ENCODE data around the gene DLX1. TPM values are rescaled to one million over a fixed set of nuclear protein-coding genes. Genes with fewer than 3 reads are reported as not detected.

Gene DLX1
- total RNA-seq, 2 experiments from 2014 or later: not detected

DNA sequence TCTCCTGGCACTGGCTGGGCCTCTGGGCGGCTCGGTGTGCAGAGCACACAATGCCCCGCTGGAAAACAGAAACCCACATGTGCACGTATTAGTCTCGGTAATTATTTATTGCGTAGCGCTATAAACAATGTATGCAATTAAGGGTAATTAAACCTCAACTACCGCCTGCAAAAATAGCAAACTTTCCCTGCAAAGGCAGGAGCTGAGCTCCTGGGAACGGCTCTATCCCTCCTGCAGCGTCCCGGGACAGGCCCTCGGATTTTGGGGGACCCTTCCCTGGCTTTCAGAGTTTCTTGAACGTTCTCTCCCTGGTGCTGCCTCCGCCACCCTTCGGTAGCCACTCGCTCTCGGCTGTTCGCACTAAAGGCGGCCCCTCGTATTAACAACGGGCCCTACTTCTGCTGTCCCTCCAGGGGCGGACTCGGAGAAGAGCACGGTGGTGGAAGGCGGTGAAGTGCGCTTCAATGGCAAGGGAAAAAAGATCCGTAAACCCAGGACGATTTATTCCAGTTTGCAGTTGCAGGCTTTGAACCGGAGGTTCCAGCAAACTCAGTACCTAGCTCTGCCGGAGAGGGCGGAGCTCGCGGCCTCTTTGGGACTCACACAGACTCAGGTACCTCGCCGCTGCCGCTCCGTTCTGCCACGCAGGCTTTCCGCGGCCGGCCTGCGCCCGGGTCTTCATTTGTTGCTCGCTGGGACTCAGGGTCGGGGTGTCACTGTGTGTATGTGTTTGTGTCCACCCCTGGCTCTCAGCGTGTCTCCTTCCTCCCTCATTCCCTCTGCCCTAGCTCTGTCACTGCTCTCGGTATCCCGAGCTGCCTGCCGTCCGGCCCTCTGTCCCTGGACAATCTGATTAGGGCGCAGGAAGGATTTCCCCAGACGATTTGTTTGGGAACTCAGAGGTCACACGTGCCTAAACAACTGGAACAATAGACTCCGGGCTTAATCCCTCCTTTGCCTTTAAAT, 1.2 kb downstream of the DLX1 start:
- DNase-seq: peak; percentile 69
- peak overlapping the region; percentile 56 for H3K4me3 Mint-ChIP-seq
- H3K27me3 Mint-ChIP-seq: peaks cover 96% of the 10 kb centered on the region
- ATAC-seq: no peak
- peaks cover 49% of the 10 kb centered on the region for H3K4me1 Mint-ChIP-seq
- H3K36me3 Mint-ChIP-seq: no peaks in the 10 kb centered on the region
- peak overlapping the region; percentile 48 for H3K27ac Mint-ChIP-seq
- H3K9me3 Mint-ChIP-seq (ENCODE audit: low read depth): no peaks in the 10 kb centered on the region
- CTCF ChIA-PET: interaction anchor here (1.0 to 4.7 kb wide), 5 partner anchors 9 to 145 kb away, joined by 3 to 43 read pairs (median 11); partner anchors contain the start of gene DLX2

DNA sequence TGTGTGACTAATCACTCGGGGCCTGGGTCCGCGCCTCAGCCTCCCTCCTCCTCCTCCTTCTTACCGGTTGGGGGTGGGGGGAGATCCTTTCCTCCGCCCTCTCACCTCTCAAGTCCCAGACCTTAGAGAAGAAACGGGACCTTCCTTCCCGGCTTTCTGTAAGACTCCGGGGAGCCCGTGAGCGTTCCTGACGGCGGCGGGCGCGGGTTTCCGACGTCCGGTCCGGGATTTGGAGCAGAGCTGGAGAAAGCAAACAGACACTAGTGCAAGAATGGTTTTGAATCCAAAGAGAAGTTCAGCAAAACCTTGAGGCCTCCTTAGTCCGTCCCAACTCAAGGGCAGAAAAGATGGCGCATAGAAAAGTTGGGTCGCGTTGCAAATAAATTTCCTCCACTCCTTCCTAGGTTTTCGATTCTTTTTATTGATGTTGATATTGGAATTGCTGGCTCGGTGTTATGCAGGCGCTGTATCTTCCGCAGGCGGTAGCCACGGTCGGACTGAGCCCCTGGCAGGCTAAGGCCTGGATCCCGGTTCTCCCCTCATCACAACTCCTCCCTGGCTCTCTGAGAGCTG, 2.0 kb downstream of the DLX1 start:
- Mint-ChIP-seq H3K36me3 (no peaks in the 10 kb centered on the region), H3K27me3 (peaks cover 96% of the 10 kb centered on the region), H3K9me3 (ENCODE audit: low read depth) (no peaks in the 10 kb centered on the region), H3K4me3 (no peak overlapping the region), H3K27ac (peak overlapping the region; percentile 48), H3K4me1 (peaks cover 48% of the 10 kb centered on the region)
- CTCF ChIA-PET: interaction anchor here (0.8 to 4.7 kb wide), 8 partner anchors 9 to 164 kb away, joined by 3 to 43 read pairs (median 3); partner anchors contain the start of gene DLX2
- ATAC-seq (no peak), DNase-seq (no peak)

DNA sequence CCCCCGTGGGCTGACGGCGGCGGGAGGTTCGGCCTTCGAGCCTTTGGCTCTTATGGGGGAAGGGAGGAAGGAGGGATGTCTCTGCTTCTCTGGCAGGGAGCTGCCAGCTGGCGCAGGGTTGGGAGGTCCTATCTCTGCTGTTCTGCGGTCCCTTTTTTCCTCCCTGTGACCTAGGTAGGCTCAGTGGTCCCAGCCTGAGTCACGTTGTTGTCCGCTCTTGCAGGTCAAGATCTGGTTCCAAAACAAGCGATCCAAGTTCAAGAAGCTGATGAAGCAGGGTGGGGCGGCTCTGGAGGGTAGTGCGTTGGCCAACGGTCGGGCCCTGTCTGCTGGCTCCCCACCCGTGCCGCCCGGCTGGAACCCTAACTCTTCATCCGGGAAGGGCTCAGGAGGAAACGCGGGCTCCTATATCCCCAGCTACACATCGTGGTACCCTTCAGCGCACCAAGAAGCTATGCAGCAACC, 2.5 kb downstream of the DLX1 start:
- Mint-ChIP-seq H3K4me1 (peaks cover 43% of the 10 kb centered on the region), H3K27me3 (peaks cover 96% of the 10 kb centered on the region), H3K27ac (peak overlapping the region; percentile 22), H3K36me3 (peaks cover 1% of the 10 kb centered on the region), H3K9me3 (ENCODE audit: low read depth) (no peaks in the 10 kb centered on the region), H3K4me3 (no peak overlapping the region)
- ATAC-seq: no peak
- peak; percentile 36 for DNase-seq
- CTCF ChIA-PET: interaction anchor here (0.6 to 4.7 kb wide), 8 partner anchors 9 to 191 kb away, joined by 3 to 43 read pairs (median 3); partner anchors contain the start of gene DLX2

DNA sequence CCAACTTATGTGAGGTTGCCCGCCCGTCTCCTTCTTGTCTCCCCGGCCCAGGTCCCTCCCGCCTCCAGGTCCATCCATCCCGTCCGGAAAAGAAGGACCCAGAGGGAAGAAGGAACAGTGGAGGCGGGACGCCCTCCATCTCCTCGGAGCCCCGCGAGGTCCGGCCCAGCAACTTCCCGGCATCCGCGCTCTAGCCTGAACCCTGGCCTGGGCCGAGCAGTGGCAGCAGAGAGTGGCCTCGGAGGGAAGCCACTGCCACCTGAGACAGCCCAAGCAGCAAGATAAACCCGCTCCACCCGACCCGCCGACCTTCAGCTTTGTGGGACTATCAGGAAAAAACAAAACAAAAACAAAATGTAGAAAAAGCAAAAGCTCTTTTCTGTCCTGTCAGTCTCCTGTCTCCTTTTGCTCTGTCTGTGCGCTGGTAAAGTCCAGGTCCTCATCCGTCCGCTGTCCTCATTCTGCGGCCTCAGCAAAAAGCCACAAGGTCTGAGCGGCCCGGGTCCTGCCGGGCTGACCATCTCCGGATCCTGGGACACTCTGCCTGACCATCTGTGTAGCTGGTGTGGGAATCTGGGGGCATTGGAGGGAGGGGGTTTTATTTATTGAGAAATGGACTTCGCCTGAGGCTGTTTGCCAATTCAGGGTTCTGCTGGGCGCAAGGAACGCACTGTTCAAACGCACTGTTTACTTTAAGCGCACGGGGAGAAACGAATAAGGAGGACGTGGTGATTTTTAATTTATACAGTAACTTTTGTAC, 3.1 kb downstream of the DLX1 start:
- Mint-ChIP-seq H3K27me3 (peaks cover 96% of the 10 kb centered on the region), H3K27ac (peak overlapping the region; percentile 39), H3K9me3 (ENCODE audit: low read depth) (no peaks in the 10 kb centered on the region), H3K4me3 (no peak overlapping the region), H3K4me1 (peaks cover 40% of the 10 kb centered on the region), H3K36me3 (peaks cover 2% of the 10 kb centered on the region)
- CTCF ChIA-PET: interaction anchor here (0.6 to 4.7 kb wide), 7 partner anchors 8 to 192 kb away, joined by 3 to 43 read pairs (median 3); partner anchors contain the start of gene DLX2
- DNase-seq (peak; percentile 35), ATAC-seq (no peak)

DNA sequence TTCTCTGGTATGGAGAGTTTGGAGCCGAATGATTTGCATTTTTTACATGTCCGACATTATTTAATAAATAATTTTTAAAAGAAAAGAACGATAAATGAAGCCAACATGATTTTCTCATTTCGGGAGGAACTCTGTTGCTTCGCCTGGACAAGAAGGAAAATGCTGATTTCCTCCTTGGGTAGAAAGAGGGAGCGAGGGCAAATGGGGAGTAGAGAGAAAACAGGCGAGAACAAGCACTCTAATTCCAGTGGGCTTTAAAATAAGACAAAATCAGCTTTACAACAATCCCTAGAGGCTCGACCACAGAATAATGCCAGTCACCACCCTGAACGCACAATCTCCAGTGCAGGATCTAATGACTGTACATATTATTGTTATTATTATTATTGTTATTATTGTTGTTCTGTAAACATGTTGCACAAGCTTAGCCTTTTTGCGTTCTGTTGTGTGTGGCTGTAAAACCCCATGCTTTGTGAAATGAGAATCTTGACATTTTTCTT, 3.7 kb downstream of the DLX1 start:
- CTCF ChIA-PET: interaction anchor here (3.1 to 4.7 kb wide), 2 partner anchors 14 to 18 kb away, joined by 20 to 43 read pairs; partner anchors contain the start of gene DLX2
- DNase-seq: no peak
- Mint-ChIP-seq H3K36me3 (peaks cover 2% of the 10 kb centered on the region), H3K4me1 (peaks cover 37% of the 10 kb centered on the region), H3K27me3 (peaks cover 96% of the 10 kb centered on the region), H3K27ac (no peak overlapping the region), H3K9me3 (ENCODE audit: low read depth) (no peaks in the 10 kb centered on the region), H3K4me3 (no peak overlapping the region)
- no peak for ATAC-seq

DNA sequence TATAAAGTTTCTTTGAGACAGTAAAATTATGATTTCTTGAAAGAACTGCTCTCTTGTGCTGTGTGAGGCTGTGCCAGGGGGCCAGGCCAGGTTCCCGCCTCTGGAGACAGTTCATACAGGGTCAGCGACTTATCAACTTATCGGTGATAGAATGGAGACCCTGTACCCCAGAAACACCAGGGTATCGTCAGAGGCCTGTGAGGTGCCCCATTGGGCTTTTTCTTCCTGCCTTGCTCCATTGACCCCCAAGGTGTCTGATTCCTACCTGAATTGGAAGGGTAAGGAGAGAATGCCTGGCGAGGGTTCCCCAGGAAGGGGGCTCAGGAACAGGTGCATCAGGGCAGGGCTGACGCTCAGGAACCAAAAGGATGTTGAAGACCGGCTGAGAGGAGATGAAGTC, 4.3 kb downstream of the DLX1 start:
- no peak for ATAC-seq

DNA sequence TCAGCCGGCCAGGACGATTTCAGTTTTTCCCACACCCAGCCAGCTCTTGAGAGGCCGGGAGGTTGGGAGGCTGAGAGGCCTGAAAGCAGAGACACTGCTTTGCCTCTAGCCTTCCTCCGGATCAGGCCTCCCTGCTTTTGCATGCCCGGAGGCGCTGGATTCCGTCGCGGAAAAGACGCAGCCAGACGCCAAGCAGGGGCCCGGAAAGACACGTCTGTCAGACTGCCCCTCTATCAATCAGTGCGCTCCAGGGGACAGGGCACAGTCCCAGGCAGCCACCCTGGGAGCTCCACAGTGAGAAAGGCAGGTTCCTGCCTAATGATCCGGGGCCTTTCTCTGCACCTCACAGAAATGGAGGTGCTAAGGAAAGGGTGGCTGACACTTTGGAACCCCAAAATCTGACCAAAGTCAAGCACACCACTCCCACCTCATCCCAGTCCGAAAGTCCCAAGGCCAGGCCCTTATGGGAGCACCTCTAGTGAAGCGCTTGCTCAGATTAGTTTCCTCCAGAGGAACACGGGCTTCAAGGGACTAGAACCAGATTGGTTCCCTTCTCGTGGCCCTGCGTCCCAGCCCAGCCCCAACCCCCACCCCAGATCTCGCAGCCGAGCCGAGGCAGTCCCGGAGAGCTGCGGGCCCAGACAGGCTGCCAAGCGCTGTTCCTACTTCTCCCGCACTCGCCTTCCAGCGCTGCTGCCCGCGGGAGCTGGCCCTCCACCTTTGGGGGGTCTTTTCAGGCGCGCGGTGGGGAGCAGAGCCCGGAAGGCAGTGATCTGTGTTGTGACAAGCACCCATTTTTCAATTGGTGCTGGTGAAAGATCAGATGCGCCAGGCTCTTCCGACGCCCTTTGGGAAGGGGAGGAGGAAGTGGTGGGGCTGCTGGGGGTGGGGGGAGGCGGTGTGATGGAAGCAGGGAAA, 5.0 kb downstream of the DLX1 start:
- Mint-ChIP-seq H3K4me1 (peaks cover 34% of the 10 kb centered on the region), H3K27me3 (peaks cover 91% of the 10 kb centered on the region), H3K36me3 (peaks cover 2% of the 10 kb centered on the region), H3K27ac (no peak overlapping the region), H3K4me3 (no peak overlapping the region), H3K9me3 (ENCODE audit: low read depth) (no peaks in the 10 kb centered on the region)
- DNase-seq: peak; percentile 36
- CTCF ChIA-PET: interaction anchor here (1.2 to 3.4 kb wide), 3 partner anchors 11 to 16 kb away, joined by 4 to 16 read pairs (median 15); partner anchors contain the start of gene DLX2
- ATAC-seq: no peak

More for the DNA sequence above, 4.3 kb downstream of the DLX1 start:
- DNase-seq: no peak
- H3K4me1 Mint-ChIP-seq: peaks cover 34% of the 10 kb centered on the region
- no peak overlapping the region for H3K27ac Mint-ChIP-seq
- peaks cover 2% of the 10 kb centered on the region for H3K36me3 Mint-ChIP-seq
- peaks cover 93% of the 10 kb centered on the region for H3K27me3 Mint-ChIP-seq
- H3K9me3 Mint-ChIP-seq (ENCODE audit: low read depth): no peaks in the 10 kb centered on the region
- CTCF ChIA-PET: interaction anchor here (4.7 kb wide), 1 partner anchor 13 kb away, joined by 43 read pairs; the partner anchor contains the start of gene DLX2
- no peak overlapping the region for H3K4me3 Mint-ChIP-seq

DNA sequence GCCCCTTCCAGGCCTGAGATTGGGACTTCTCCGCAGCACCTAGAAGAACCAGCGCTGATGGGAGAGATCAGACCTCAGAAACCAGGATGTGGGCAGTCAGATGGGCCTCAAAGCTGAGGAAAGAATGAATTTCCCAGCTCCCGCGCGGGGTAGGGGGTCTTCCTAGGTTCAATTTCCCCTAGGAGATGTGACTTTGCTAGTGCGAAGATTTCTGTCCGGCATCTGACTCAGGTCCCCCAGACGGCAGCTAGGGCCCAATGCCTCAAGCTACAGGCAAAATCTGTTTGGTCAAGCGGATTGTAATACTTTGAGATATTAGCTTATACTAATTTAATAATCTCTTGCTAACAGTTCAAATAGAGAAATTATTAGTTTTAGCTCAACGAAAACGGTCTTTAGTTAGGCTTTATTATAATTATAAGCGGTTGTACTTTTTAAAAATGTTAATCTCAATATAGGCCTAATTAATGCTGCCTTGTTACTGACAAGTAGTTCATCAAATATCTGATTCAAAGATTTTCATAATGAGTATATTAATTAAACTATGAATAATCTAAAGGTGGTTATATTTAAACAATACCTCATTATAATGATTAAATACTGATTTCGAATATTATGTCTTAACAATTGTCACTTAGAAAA, 5.8 kb downstream of the DLX1 start:
- DNase-seq: peak; percentile 28
- peaks cover 2% of the 10 kb centered on the region for H3K36me3 Mint-ChIP-seq
- peaks cover 93% of the 10 kb centered on the region for H3K27me3 Mint-ChIP-seq
- peaks cover 36% of the 10 kb centered on the region for H3K4me1 Mint-ChIP-seq
- H3K27ac Mint-ChIP-seq: no peak overlapping the region
- CTCF ChIA-PET: interaction anchor here (1.1 to 3.4 kb wide), 4 partner anchors 10 to 15 kb away, joined by 3 to 16 read pairs (median 10); partner anchors contain the start of gene DLX2
- H3K9me3 Mint-ChIP-seq (ENCODE audit: low read depth): no peaks in the 10 kb centered on the region
- ATAC-seq: no peak
- H3K4me3 Mint-ChIP-seq: no peak overlapping the region

DNA sequence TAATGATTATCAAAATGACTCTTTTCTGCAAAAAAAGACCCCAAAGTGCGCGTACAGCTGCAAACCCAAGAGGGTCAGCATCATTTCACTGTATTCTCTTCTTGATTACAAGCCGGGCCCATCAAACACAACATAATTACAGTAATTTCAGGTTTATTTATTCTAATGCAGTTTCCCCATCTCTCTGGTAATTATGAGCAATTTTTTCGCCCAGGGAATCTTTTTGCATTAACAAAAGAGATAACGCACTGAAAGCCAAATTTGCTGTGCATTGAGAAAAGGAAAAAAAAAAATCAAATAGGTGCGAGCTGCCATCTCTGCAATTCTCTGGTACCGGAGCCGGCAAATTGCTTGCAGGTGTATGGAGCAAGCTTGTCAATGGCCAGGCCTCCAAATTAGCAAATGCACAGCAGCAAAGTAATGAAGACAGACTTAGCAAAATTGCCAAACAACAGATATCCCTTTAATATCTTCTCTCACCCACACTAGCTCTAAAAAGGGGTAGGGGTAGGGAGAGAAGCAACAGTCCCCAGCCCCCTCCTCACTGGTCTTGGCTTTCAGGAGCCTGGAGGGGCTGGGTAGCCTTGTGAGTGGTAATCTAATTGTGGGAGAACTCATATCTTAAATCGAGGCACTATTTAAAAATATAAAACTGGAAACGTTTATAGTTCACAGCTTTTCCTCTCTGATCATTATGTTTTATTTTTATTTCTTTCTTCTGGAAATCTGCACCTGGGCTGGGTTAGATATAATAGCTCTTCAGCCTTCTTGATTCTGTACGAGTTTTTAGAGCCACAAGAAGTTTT, 6.7 kb downstream of the DLX1 start:
- Mint-ChIP-seq H3K27me3 (peaks cover 93% of the 10 kb centered on the region), H3K36me3 (peaks cover 2% of the 10 kb centered on the region), H3K4me1 (peaks cover 33% of the 10 kb centered on the region), H3K9me3 (ENCODE audit: low read depth) (no peaks in the 10 kb centered on the region), H3K27ac (no peak overlapping the region), H3K4me3 (no peak overlapping the region)
- DNase-seq (peak; percentile 28), ATAC-seq (no peak)
- CTCF ChIA-PET: interaction anchor here (1.1 to 3.4 kb wide), 4 partner anchors 10 to 14 kb away, joined by 3 to 16 read pairs (median 10); partner anchors contain the start of gene DLX2

DNA sequence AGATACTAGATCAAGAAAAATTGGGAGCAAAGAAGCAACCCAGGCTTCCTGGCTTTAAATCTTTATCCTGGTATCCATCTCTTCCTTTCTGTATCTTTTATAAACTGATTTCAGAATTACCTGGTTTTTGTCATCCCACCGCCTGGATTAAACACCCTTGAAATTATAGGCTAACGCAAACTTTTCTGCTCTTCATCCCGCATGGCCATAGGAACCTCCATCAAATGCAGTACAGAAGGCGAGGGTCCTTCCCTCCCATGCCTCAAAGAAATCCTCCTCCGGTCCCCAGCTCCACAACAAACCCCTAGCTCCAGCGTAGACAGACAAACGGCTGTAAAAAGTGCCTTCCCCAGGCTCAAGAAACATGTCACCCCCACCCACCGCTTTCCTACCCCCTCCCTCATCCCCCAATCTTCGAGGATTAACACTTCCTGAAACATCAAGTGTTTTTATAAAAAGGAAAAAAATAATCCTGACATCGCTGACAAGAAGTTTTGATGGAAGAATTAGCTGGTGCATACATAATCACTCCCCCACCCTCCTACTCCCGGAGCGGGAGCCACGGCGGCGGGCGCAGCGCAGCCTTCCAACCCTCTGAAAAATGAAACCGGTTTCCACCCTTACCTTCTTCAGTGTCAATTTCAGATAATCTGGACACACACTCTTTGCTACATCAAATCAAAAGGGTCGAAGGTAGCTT, 7.6 kb downstream of the DLX1 start:
- Mint-ChIP-seq H3K27ac (peak overlapping the region; percentile 61), H3K36me3 (peaks cover 2% of the 10 kb centered on the region), H3K9me3 (ENCODE audit: low read depth) (no peaks in the 10 kb centered on the region), H3K4me1 (peaks cover 31% of the 10 kb centered on the region), H3K27me3 (peaks cover 93% of the 10 kb centered on the region), H3K4me3 (no peak overlapping the region)
- ATAC-seq: no peak
- no peak for DNase-seq
- CTCF ChIA-PET: interaction anchor here (1.0 to 3.4 kb wide), 6 partner anchors 9 to 15 kb away, joined by 3 to 16 read pairs (median 4); partner anchors contain the start of gene DLX2
